ENCODE results near the gene CDC37L1. TPM values are rescaled to one million over a fixed set of nuclear protein-coding genes. Genes with fewer than 3 reads are reported as not detected.

Gene CDC37L1
- total RNA-seq, 2 donors from 2014 or later, result 9.1 to 18.3 TPM

GRCh38 chr9:4662989-4663792, 16.2 kb upstream of the CDC37L1 start:
- peak in 1 of 2 donors; percentile 3 for ATAC-seq
- Mint-ChIP-seq H3K9me3 (peaks cover 0 to 4% of the 10 kb centered on the region in 2 donors), H3K27ac (peak overlapping the region; percentile 80 to 92), H3K36me3 (peaks cover 8 to 14% of the 10 kb centered on the region in 2 donors)
- no peak for DNase-seq (ENCODE audit: low spot score in 2 of 2)

GRCh38 chr9:4663956-4664355, 15.4 kb upstream of the CDC37L1 start:
- Mint-ChIP-seq H3K9me3 (peaks cover 0 to 4% of the 10 kb centered on the region in 2 donors), H3K36me3 (peaks cover 8 to 14% of the 10 kb centered on the region in 2 donors), H3K27ac (no peak overlapping the region)
- ATAC-seq (no peak), DNase-seq (ENCODE audit: low spot score in 2 of 2) (no peak)

DNA sequence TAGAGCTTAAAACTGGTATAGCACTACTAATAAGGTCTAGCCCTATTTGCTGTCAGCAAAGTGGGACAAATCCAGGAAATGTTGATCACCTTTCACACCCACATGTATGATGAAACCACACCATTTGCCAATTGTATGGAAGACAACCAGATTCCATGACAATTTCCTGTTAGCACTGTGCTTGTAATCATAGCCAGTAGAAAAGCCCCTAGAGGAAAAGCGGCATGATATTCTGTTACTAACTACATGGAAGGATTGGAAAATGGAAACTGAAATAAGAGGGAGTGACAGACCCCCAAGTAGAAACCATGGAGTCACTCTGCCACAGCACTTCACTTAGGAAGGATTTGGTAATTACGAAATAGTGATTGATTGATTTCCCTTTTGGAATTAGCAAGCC, 14.0 kb upstream of the CDC37L1 start:
- no peak for DNase-seq (ENCODE audit: low spot score in 2 of 2)
- ATAC-seq, result no peak
- Mint-ChIP-seq H3K36me3 (peaks cover 8 to 10% of the 10 kb centered on the region in 2 donors), H3K27ac (peak overlapping the region in 1 of 2 donors; percentile 60), H3K9me3 (peaks cover 0 to 4% of the 10 kb centered on the region in 2 donors)

DNA sequence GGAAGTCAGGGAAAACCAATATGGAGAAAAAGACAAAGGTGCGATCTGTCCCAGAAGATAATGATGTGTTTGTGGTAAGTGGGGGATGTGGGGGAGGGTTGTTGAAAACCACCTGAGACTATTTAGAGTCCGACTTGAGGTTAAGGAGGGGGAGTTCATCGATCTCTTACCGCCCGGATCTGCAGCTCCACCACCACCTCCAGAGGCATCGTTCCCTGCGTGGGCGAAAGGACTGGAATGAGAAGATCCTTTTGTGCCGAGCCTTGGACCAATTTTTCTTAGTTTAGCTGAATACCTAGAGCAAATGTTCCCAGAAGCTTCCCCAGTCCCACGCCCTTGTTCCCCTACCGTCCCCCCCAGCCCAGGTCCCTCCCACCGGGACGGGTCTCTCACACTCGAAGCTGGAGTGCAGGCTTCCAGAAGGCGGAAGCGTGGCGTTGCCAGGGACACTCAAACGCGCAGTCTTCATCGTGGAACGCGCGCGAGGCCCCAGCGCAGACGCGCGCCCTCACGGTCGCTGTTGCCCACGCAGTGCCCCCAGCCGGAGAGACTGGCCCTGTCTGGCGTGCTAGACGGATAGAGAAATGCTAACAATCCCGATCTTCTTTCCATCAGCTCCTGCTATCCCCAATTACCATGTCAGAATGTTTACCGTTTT, 13.2 kb upstream of the CDC37L1 start, which contains the start of gene SPATA6L:
Gene SPATA6L (minus strand): TSS at position 439 of the 658 bp plus-strand sequence. CDS start 230 bp downstream, at position 209.
- peak within 1 kb of the TSS; percentile 48 to 60 for H3K27ac Mint-ChIP-seq
- peak; percentile 29 to 30 for ATAC-seq
- H3K36me3 Mint-ChIP-seq, result peaks cover 8% of the 10 kb centered on the region in 2 donors
- peak in 1 of 2 donors; percentile 18 for DNase-seq (ENCODE audit: low spot score in 2 of 2)
- peaks cover 0 to under 1% of the 10 kb centered on the region in 2 donors for H3K9me3 Mint-ChIP-seq

DNA sequence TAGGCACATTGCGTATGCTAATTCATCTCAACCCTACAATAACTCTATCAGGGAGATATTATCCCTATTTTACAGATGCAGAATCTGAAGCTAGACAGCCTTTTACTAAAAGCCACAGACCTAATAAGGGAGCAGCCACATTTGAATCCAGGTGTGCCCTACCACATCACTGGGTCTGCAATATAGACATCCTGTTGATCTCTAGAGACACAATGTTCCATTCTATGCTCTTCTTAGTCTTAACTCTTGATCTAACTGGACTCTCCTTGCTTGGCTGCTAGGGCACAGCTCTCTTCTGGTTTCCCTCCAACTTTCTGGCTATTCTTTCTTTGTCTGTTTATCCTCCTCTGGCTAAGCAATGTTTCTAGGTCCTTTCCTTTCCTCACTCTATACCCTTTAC, 11.7 kb upstream of the CDC37L1 start:
- no peak for DNase-seq (ENCODE audit: low spot score in 2 of 2)
- H3K27ac Mint-ChIP-seq, result no peak overlapping the region
- no peaks in the 10 kb centered on the region for H3K9me3 Mint-ChIP-seq
- peak in 1 of 2 donors; percentile 30 for ATAC-seq
- peaks cover 6 to 7% of the 10 kb centered on the region in 2 donors for H3K36me3 Mint-ChIP-seq

GRCh38 chr9:4668604-4669003, 10.8 kb upstream of the CDC37L1 start:
- no peak for DNase-seq (ENCODE audit: low spot score in 2 of 2)
- Mint-ChIP-seq H3K36me3 (no peaks in the 10 kb centered on the region), H3K27ac (no peak overlapping the region), H3K9me3 (no peaks in the 10 kb centered on the region)
- no peak for ATAC-seq

DNA sequence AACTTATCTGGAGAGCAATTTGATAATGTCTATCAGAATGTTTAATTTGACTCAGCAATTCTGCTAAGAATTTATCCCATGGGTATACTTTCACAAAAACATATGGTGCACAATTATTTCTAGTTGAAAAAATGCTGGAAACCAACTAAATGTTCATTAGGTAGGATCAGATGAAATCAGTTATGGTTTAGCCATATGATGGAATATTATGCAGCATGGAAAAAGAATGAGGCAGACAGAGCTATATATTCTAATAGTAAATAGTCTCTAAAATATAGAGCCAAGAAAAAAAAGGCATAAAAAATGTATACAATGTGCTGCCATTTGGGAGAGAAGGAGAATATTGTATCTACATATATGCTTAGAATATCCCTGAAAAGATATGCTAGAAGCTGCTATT, 9.5 kb upstream of the CDC37L1 start:
- H3K9me3 Mint-ChIP-seq, result no peaks in the 10 kb centered on the region
- H3K27ac Mint-ChIP-seq, result no peak overlapping the region
- DNase-seq (ENCODE audit: low spot score in 2 of 2) (no peak), ATAC-seq (no peak)
- H3K36me3 Mint-ChIP-seq, result no peaks in the 10 kb centered on the region

DNA sequence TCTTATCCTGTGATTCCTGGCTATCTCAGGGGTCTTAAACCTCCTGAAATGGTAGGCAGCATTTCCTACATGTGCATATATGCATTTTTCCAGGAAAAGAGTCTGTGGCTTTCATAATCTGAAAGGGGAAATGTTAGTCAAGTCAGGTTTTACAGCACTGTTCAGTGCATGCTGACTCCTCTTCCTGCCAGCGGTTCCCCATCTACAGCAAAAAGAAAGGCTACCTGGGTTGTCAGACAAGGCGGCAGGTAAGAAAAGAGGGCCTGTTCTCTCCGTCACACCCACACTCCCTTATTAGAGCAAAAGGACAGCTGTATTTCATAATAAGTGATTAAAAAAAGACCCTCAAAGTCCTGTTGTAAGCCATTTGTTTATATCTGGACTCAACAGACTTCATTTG, 8.8 kb upstream of the CDC37L1 start:
- Mint-ChIP-seq H3K27ac (peak overlapping the region; percentile 44 to 72), H3K36me3 (no peaks in the 10 kb centered on the region), H3K9me3 (no peaks in the 10 kb centered on the region)
- DNase-seq (ENCODE audit: low spot score in 2 of 2), result no peak
- ATAC-seq, result peak in 1 of 2 donors; percentile 45

GRCh38 chr9:4671737-4672136, 7.6 kb upstream of the CDC37L1 start:
- no peaks in the 10 kb centered on the region for H3K9me3 Mint-ChIP-seq
- ATAC-seq, result peak in 1 of 2 donors; percentile 61
- no peaks in the 10 kb centered on the region for H3K36me3 Mint-ChIP-seq
- H3K27ac Mint-ChIP-seq, result no peak overlapping the region
- DNase-seq (ENCODE audit: low spot score in 2 of 2), result no peak

GRCh38 chr9:4674783-4675182, 4.6 kb upstream of the CDC37L1 start:
- DNase-seq (ENCODE audit: low spot score in 2 of 2) (no peak), ATAC-seq (no peak)
- no peaks in the 10 kb centered on the region for H3K36me3 Mint-ChIP-seq
- H3K9me3 Mint-ChIP-seq, result no peaks in the 10 kb centered on the region
- no peak overlapping the region for H3K27ac Mint-ChIP-seq

GRCh38 chr9:4677392-4677791, 2.0 kb upstream of the CDC37L1 start:
- no peak overlapping the region for H3K27ac Mint-ChIP-seq
- DNase-seq (ENCODE audit: low spot score in 2 of 2) (no peak), ATAC-seq (no peak)
- no peaks in the 10 kb centered on the region for H3K9me3 Mint-ChIP-seq
- no peaks in the 10 kb centered on the region for H3K36me3 Mint-ChIP-seq

DNA sequence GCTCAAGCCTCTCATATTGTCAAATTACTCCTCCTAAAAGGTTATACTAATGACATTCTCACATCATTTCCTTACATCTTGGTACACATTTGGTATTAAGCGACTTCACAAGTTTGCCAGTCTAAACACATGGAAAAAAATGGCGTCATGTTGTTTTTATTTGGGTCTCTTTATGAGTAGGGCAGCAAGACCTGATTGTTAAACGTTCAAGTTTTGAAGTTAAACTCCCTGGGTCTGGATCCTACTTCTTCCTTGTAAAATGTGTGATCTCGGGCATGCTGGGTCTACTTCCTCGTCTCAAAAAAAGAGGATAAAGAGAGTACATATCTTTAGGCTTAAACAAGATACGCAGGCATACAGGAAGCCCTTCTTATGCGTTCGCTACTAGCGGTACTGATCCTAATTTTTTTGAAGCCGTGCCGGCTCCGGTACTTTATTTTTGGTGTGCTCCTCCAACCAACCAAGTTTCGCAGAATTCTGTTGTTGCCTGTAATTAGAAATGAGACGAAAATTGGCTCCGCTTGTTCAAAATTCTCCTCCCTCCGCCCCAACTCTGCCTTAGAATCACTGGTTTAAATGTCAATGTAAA, 596 bp upstream of the CDC37L1 start:
- no peaks in the 10 kb centered on the region for H3K36me3 Mint-ChIP-seq
- DNase-seq (ENCODE audit: low spot score in 2 of 2) (no peak), ATAC-seq (peak; percentile 10 to 15)
- no peaks in the 10 kb centered on the region for H3K9me3 Mint-ChIP-seq
- no peak overlapping the region for H3K27ac Mint-ChIP-seq

GRCh38 chr9:4680173-4680525, 780 bp downstream of the CDC37L1 start:
- DNase-seq (ENCODE audit: low spot score in 2 of 2) (no peak), ATAC-seq (peak in 1 of 2 donors; percentile 0)
- no peak overlapping the region for H3K27ac Mint-ChIP-seq
- no peaks in the 10 kb centered on the region for H3K9me3 Mint-ChIP-seq
- peaks cover 5 to 6% of the 10 kb centered on the region in 2 donors for H3K36me3 Mint-ChIP-seq

DNA sequence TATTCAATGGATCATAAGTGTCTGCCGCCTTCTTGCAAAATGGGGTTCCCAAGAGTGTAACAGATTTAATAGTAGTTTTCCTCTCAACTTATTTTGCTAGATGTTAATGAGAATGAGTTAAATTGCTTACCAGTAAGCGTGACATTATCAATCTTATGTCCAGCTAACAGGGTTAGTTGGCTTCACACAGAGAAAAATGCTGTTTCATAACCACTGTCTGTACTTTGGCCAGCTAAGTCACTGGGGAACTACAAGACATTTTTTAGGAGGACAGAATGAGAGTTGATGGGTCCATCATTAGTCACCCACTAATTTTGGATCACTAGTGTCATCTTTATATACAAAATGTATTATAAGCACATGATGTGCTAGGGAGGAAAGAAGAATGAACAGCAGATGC, 1.4 kb downstream of the CDC37L1 start:
- no peaks in the 10 kb centered on the region for H3K9me3 Mint-ChIP-seq
- peaks cover 5 to 6% of the 10 kb centered on the region in 2 donors for H3K36me3 Mint-ChIP-seq
- no peak overlapping the region for H3K27ac Mint-ChIP-seq

DNA sequence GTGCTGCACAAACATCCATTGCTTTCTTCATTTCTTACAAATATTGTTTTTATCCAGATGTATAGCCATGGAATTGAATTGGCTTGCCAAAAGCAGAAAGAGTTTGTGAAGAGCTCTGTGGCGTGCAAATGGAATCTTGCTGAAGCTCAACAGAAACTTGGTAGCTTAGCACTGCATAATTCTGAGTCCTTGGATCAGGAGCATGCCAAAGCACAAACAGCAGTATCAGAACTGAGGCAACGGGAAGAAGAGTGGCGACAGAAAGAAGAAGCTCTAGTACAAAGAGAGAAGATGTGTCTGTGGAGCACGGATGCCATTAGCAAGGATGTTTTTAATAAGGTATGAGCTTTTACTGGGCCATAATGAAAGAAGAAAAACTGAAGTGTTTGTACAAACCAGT, 5.5 kb downstream of the CDC37L1 start:
- ATAC-seq (no peak), DNase-seq (ENCODE audit: low spot score in 2 of 2) (no peak)
- H3K27ac Mint-ChIP-seq, result no peak overlapping the region
- H3K9me3 Mint-ChIP-seq, result no peaks in the 10 kb centered on the region
- peaks cover 5 to 7% of the 10 kb centered on the region in 2 donors for H3K36me3 Mint-ChIP-seq

More for the DNA sequence above, 1.4 kb downstream of the CDC37L1 start:
- ATAC-seq (no peak), DNase-seq (ENCODE audit: low spot score in 2 of 2) (no peak)

DNA sequence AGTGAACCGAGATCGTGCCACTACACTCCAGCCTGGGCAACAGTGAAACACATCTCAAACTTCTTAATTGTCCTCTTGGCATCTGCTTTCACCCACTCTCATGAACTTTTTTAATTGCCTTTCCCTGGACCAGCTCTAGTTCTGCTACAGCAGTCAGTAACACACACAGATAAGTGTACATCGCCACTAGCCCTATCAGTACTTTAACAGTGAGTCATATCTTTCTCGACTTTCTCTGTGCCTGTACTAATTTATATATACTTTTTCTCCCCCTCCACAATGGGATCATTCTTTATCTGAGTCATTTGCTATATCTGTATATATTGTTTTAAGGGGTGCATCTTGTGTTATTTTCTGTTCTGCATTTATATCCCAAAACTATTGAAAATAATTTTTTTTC, 6.7 kb downstream of the CDC37L1 start:
- Mint-ChIP-seq H3K36me3 (peaks cover 5 to 12% of the 10 kb centered on the region in 2 donors), H3K9me3 (no peaks in the 10 kb centered on the region), H3K27ac (no peak overlapping the region)
- ATAC-seq (no peak), DNase-seq (ENCODE audit: low spot score in 2 of 2) (no peak)

GRCh38 chr9:4686584-4686983, 7.2 kb downstream of the CDC37L1 start:
- no peaks in the 10 kb centered on the region for H3K9me3 Mint-ChIP-seq
- H3K36me3 Mint-ChIP-seq, result peaks cover 5 to 12% of the 10 kb centered on the region in 2 donors
- no peak overlapping the region for H3K27ac Mint-ChIP-seq
- ATAC-seq, result no peak
- DNase-seq (ENCODE audit: low spot score in 2 of 2), result no peak

All from activated naive CD4-positive, alpha-beta T cell treated with anti-CD3 and anti-CD28 coated beads, Interleukin-2, amount 50 U/mL, for 72 hours (primary cell).